RWPE1 (cell line): Measurements from ENCODE around the gene UCK2.

ENCODE experiments used
- CTCF ChIA-PET: fragments of 350-600 bp; sonication (Branson Sonifier 250); formaldehyde crosslinking; extraction: SDS; loops from one replicate; lab custom pipeline; 2021; lab: Yijun Ruan, JAX
- POLR2A ChIA-PET: fragments of 400-600 bp; formaldehyde crosslinking; extraction: SDS; loops from one replicate; lab custom pipeline; 2020; ENCODE audit warnings: antibody characterized with exemption; ENCODE audit not compliant: low non-redundant PET; lab: Yijun Ruan, JAX
- DNase-seq: peaks from one replicate; pipeline ENCODE4 v3.0.0; 2012; ENCODE audit warnings: low spot score
- H3K27ac ChIP-seq: fragments of 450-650 bp; 2 replicates; pipeline ENCODE4 v1.5.1; 2017
- TF ChIP-seq, protein P1 (sequence below): fragments of 450-650 bp; conservative IDR thresholded peaks from 2 replicates; pipeline ENCODE4 v1.5.1; 2017; ENCODE audit warnings: low read depth, mild to moderate bottlenecking

Gene UCK2

DNA sequence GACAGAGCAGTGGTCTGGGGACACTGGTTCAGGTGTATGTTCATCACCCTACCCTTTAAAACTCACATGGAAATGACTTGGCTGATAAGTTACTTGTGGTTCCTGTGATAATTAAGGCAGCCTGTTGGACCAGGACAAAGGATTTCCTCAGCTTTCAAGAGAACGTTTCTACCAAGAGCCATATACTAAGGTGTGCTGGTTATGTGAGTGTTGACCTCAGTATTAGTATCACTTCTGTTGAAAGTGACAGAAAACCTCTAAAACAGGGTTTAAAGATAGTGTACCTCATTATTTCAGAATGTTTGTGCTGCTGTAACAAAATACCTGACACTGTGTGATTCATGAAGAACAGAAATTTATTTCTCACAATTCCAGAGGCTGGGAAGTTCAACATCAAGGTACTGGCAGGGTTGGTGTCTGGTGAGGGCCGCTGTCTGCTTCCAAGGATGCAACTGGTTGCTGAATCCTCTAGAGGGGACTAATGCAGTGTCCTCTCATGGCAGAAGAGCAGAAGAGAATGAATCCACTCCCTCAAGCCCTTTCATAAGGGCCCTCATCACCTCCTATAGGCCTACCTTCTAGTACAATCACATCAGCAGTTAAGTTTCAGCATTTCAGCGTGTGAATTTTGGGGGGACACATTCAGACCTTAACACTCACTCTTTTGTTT, 54.9 kb downstream of the UCK2 start:
- H3K27ac ChIP-seq: no peak overlapping the region
- ChIA-PET POLR2A (no interaction called here), CTCF (interaction anchor here (0.6 kb wide), 1 partner anchor 27 kb away, joined by 4 read pairs; no protein-coding TSS in a partner anchor)
- no peak for DNase-seq
- TF ChIP-seq, protein P1, sequence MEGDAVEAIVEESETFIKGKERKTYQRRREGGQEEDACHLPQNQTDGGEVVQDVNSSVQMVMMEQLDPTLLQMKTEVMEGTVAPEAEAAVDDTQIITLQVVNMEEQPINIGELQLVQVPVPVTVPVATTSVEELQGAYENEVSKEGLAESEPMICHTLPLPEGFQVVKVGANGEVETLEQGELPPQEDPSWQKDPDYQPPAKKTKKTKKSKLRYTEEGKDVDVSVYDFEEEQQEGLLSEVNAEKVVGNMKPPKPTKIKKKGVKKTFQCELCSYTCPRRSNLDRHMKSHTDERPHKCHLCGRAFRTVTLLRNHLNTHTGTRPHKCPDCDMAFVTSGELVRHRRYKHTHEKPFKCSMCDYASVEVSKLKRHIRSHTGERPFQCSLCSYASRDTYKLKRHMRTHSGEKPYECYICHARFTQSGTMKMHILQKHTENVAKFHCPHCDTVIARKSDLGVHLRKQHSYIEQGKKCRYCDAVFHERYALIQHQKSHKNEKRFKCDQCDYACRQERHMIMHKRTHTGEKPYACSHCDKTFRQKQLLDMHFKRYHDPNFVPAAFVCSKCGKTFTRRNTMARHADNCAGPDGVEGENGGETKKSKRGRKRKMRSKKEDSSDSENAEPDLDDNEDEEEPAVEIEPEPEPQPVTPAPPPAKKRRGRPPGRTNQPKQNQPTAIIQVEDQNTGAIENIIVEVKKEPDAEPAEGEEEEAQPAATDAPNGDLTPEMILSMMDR: no peak

DNA sequence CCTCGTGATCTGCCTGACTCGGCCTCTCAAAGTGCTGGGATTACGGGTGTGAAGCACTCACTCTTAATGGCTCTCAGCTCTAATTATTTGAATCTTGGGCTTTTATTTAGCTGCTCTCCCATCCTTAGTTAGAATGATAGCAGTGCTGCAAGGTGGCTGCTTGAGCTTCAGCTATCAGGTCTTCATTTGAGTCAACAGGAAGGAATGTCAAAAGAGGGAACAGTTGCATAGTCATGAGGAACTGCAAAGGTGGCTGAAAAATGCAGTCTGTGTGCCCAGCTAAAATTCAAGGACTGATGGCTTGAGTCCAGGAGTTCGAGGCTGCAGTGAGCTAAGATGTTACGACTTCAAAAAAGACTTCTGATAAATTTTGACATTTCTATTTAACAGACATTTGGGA, 55.6 kb downstream of the UCK2 start:
- CTCF ChIA-PET: interaction anchor here (0.6 kb wide), 1 partner anchor 146 kb away, joined by 3 read pairs; no protein-coding TSS in a partner anchor
- peak; percentile 42 for DNase-seq
- TF ChIP-seq, protein P1: no peak
- H3K27ac ChIP-seq: no peak overlapping the region
- POLR2A ChIA-PET: no interaction called here

DNA sequence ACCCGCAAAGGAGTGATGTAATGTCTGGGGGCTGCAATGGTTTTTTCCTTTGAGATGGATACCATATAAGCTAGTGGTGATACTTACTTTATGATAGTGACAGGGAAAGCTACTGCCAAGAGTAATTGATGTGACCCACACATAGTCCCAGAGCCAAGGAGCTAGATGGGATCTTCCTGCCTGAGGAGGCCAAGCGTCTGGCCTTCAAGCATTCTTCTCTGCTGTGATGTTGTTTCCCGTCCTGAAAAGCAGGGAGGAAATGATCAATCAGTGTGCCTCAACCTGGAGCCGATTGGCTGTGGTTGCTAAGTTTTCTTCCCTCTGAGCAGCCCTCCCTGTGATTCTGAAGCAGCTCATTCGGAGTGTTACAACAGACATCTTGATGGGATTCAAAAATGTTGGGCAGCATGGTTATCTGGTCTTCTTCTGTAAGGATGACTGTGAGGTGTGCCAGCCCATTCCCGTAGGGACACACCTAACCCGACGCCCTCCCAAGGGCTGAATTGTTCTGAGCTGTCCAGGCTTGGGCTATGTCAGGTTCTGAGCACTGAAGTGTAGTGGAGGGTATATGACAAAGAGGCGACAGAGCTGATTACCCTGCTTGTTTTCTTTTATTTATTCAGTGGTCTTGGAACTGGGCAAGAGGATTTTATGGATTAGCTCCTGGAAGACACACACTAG, 56.7 kb downstream of the UCK2 start:
- POLR2A ChIA-PET: no interaction called here
- TF ChIP-seq, protein P1: no peak
- CTCF ChIA-PET: interaction anchor here (0.6 kb wide), 1 partner anchor 56 kb away, joined by 3 read pairs; no protein-coding TSS in a partner anchor
- no peak overlapping the region for H3K27ac ChIP-seq
- no peak for DNase-seq

DNA sequence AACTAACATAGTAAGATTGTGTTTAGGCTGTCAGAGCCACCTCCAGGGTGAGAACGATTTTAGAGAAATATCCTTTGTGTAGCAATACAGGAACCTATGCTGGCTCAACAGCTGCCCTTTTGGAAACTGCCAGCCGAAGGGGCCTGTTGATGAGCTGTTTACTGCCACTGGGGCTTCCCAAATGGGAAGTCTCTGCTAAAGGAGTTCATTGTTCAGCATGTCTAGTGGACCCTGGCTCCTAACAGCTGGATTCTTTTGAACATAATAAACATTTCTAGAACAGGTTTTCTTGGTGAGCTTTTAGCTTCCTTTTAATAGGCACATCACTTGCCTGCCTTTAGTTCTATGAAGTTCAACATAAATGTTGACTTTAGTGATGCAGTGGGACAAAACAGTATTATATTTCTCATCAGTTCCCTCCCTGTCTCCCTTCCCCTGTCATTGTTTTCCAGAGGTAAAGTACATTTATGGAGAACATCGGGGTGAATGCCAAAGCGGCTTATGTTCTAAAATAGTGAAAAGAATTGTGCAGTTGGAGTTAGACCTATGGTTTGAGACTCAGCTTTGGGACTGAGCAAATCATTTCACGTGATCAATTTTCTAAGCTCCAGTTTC, 57.4 kb downstream of the UCK2 start:
- no peak overlapping the region for H3K27ac ChIP-seq
- POLR2A ChIA-PET: no interaction called here
- CTCF ChIA-PET: interaction anchor here (0.6 kb wide), 1 partner anchor 56 kb away, joined by 3 read pairs; no protein-coding TSS in a partner anchor
- TF ChIP-seq, protein P1: no peak
- no peak for DNase-seq

DNA sequence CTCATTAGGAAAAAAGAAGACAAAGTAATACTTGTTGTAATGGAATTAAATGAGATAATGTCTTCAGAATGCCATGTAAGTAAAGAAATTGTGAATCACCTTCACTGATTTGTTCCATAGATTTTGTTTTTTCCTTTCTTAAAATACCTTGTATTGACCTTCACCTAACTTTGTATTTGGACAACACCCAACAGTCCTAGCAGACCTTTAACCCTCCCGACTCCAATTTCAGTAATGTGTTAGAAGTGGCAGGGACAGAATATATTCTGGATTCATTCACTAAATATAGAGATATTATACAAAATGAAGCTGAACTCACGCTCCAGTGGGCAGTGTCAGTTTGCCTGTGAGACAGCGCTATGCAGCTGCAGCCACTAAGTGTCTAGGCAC, 57.9 kb downstream of the UCK2 start:
- H3K27ac ChIP-seq: no peak overlapping the region
- POLR2A ChIA-PET: no interaction called here
- CTCF ChIA-PET: no interaction called here
- DNase-seq: no peak
- TF ChIP-seq, protein P1: no peak

DNA sequence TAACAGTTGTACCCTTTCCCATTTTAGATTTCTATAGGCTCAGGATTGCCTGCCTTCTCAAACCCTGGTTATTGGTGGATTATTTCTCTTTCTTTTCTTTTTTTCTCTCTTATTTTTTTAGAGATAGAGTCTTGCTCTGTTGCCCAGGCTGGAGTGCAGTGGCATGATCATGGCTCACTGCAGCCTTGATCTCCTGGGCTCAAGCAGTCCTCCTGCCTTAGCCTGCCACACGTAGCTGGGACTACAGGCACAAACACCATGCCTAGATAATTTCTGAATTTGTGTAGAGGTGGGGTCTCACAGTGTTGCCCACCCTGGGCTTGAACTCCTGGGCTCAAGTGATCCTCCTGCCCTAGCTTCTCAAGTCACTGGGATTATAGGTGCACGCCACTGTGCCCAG, 58.8 kb downstream of the UCK2 start:
- no peak overlapping the region for H3K27ac ChIP-seq
- ChIA-PET POLR2A (no interaction called here), CTCF (no interaction called here)
- no peak for DNase-seq
- TF ChIP-seq, protein P1: no peak
